Fibroblast of skin of left biceps (primary cell): Measurements from ENCODE around the gene RPL41.
A peak's percentile ranks its signal among the peaks of the same experiment; 100 is the strongest.

Experiments used
- DNase-seq, 2 experiments: peaks; one replicate each; pipeline ENCODE4 v3.0.0-alpha.2; 2013; ENCODE audit warnings: low read depth in 2 of 2

Gene RPL41

GRCh38 chr12:56127888-56128669 lies 11.6 kb downstream of the RPL41 start, which contains the start of gene ESYT1:
ESYT1 (plus strand) TSS chr12:56128267; CDS start chr12:56128320, 53 bp downstream.
- DNase-seq: peak; percentile 99 to 100

DNA sequence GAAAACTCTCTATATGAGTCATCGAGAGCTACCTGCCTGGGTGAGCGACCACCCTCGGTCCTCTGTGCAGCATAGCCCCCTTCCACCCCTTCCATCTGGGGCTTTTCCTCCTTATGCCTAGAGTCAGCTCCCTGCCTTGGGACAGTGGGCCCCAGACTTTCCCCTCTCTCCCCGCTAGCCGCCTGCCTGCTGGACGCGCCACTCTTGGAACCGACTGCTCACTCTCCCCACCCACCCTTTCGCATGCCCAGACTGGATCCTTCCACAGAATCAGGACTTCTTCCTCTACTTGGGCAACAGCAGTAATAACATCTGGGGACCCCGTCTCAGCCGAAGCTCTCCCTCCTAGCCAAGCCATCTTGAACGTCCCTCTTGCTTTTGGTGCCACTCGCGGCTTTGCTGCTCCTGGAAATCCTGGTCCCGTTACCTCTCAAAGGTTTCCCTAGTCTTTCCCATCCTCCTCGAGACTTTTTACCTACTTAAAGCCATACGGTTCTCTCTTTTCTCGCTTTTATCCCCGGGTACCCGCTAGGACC lies 12.3 kb downstream of the RPL41 start:
- DNase-seq: no peak

DNA sequence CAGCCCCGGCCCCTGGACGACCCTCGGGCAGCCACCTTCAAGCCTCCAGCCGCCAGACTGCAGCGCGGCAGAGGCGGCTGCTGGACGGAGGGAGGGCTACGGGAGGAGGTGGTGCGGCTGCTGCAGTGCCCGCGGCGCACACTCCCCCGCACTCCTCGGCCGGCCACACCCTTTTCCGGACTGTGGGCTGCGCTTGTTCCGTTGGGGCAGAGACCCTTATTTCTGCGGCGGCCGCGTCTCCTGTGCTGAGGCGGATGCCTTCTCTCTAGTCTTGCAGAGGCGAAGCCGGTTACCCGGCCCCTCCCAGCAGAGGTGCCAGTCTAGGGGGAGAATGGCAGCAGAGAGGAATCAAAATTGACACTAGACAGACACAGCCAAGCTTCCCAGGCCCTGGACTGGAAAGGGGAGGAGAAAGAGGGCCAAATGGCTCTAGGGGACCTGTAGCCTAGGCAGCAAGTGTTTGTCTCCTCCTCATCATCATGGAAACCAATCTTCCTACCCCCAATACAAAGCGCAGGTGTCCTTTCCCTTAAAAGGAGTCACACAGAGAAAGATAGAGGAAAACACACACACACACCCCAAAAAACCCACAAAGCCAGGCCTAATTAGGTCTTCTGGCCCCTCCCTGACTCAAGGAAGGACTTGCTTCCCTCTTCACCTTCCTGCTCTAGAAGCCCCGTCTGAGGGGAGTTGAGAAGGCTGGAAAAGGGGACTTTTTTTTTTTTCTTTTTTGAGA lies 12.9 kb downstream of the RPL41 start:
- no peak for DNase-seq

DNA sequence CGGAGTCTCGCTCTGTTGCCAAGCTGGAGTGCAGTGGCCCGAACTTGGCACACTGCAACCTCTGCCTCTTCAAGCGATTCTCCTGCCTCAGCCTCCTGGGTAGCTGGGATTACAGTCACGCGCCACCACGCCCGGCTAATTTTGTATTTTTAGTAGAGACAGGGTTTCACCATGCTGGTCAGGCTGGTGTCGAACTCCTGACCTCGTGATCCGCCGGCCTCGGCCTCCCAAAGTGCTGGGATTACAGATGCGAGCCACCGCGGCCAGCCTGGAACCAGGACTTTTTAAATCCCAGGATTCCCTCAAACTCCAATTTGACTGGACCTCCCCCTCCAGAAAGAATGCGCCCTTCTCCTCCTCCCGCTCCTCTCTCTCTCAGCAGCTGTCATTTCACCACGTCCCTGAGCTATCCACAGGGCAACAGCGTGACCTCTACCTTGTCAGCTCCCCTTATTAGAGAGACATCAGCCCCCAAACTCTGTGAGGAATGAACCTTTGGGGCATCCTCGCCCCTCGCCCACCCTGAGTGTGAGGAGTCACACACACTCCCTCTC lies 13.6 kb downstream of the RPL41 start:
- no peak for DNase-seq

- DNase-seq: no peak
Measured at GRCh38 chr12:56130876-56131275, 14.4 kb downstream of the RPL41 start.

DNA sequence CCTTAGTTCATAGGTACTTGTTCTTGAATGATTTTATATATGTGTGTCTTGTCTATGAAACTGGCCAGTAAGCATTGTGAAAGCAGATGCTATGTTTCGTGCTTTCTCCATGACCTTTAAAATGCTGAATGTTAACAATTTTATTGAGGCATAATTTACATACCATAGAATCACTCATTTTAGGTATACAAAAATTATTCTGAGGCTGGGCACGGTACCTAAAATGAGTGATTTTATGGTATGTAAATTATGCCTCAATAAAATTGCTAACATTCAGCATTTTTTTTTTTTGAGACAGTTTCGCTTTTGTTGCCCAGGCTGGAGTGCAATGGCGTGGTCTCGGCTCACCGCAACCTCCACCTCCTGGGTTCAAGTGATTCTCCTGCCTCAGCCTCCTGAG lies 18.5 kb downstream of the RPL41 start:
- no peak for DNase-seq

GRCh38 chr12:56137853-56138571 lies 21.6 kb downstream of the RPL41 start:
- no peak for DNase-seq

DNA sequence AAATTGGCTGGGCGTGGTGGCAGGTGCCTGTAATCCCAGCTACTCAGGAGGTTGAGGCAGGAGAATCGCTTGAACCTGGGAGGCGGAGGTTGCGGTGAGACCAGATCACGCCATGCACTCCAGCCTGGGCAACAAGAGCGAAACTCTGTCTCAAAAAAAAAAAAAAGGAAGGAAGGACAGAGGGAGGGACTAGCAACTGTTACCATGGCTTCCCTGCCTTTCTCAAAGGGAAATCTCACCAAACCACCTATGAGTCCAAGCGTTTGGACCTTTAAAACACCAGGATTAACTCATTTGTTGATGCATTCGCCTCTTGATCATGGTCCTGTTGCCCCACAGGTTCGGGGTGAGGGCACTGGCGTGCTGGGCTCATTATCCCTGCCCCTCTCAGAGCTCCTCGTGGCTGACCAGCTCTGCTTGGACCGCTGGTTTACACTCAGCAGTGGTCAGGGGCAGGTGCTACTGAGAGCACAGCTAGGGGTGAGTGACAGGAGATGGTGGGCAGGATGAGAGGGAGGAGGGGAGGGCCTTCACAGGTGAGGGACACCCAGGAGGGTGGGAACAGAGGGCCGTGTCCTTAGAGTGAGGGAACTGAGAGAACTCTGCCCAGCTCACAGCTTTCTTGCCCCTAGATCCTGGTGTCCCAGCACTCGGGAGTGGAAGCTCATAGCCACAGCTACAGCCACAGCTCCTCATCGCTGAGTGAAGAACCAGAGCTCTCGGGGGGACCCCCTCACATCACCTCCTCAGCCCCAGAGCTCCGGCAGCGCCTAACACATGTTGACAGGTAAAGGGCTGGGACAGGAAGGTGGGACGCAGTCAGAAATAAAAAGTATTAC lies 25.7 kb downstream of the RPL41 start:
- DNase-seq: no peak

DNA sequence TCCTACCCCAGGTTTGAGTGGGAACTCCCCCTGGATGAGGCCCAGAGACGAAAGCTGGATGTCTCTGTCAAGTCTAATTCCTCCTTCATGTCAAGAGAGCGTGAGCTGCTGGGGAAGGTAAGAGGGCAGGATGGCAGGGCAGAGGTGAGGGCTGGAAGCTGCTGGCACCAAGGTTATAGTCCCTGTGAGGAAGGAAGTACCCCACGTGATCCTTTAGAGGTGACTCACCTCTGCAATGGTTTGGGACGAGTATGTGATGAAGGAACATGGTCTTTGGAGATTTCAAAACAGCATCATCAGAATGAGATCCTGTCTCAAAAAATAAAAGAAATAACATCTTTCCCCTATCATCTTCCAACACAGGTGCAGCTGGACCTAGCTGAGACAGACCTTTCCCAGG lies 26.8 kb downstream of the RPL41 start:
- no peak for DNase-seq

DNA sequence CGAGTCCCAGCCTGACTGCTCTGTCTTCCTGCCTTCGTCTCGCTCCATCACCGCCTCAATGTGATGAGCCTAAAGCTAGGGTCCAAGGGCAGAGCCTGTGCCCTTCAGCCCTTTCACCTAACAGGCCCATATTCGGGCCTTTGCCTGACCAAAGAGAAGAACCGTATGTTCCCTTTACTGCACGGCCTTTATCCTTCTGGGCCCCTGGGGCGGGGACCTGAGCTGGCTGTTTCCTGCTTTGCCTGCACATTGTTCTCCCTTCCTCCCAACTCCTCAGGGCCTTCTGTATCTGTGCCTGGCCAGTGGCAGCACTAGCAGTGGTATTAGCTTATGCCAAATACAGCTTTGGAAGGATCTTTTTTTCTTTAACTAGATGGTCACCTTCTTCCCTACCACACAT lies 27.4 kb downstream of the RPL41 start:
- DNase-seq: no peak

DNA sequence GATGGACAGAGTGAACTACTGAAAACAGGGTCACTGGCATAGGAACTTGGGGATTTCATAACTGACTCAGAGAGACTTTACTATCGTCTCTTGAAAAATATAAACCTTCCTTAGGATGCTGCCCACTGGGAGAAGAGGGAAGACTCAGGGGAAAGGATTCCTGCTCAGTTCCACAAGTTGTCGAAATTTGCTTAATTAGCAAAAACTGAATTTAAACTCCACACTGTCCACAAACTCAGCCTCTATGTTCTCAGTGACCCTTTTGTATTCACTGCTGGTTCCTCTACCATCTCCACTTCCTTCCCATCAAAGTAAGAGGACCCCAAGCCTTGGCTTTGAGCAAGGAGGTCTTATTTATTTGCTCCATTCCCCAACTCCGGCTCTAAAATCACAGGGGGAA lies 28.8 kb downstream of the RPL41 start:
- DNase-seq: no peak

GRCh38 chr12:56146492-56147460 lies 30.3 kb downstream of the RPL41 start:
- DNase-seq: no peak

DNA sequence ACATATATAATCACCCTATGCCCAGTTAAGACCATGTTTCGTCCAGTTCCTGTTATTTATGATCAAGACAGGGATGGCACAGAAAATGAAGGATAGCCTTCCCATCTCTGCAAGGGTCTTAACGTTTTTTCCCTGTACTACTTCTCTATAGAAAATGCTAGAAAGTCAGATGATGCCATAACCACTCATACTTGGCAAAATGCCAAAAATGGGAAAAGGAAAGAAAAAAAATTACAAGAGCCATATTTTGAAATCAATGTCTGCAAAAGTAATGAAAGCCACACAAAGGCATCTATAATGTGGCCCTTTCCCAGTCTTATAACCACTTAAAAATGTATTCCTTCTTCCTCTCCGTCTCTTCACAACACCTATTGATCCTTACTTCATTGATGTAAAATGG lies 34.1 kb downstream of the RPL41 start:
- no peak for DNase-seq

GRCh38 chr12:56151672-56152131 lies 35.3 kb downstream of the RPL41 start:
- no peak for DNase-seq

- peak; percentile 64 to 73 for DNase-seq
Measured at GRCh38 chr12:56152132-56152755, 35.8 kb downstream of the RPL41 start, which contains the start of gene MYL6B. MYL6B (plus strand) TSS chr12:56152587; CDS start chr12:56153919, 1,332 bp downstream.

DNA sequence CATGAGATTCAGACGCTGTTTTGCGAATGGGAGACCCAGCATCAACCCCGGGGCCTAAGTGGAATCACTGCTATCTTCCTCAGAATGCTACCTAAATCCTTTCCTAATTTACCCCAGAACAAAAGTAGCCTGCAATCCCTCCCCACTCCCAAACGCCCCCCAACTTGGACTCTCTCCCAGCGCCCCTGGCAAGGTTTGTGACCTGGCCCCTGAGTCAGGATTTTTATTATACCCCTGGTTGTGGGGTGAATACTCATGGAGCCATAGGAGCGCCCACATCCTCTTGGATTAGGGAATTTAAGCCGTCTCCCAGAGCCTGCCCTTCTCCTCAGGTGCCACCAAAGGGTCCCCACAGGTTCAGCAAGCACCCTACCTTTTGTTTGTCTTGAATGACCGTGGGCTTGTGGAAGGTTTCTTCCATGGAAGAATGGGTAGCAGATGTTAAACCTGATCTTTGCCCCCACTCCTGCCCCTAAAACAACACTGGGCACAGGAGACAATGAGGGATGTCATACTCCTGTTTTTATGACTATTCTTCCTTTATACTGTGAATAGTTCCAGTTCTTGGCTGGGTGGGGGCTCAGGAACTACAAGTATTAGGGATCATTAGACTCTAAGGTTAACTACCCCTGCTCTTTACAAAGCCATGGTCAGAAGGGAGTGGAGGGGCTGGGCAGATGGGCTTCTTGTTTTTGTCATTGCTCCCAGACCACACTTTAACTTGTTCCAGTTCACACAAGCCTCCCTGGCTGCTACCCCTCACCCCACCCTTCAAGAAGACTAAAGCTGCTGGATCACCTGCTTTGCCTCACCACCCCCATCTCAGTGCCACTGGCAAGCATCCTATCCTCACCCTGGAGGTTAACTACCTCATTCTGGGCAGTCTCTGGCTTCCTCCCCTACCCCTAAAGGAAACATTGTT lies 36.6 kb downstream of the RPL41 start:
- DNase-seq: no peak

DNA sequence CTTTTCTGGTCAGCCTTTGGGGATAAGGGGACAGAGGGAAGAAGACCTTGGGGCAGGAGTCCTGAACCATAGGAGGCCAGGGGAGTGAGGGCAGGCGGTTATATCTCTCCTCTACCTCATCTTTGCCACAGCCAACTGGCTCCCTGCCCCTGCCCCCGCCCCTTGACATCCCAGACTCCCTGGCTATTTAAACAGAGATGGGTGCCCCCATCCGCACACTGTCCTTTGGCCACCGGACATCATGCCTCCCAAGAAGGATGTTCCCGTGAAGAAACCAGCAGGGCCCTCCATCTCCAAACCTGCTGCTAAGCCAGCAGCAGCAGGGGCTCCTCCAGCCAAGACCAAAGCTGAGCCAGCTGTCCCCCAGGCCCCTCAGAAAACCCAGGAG lies 37.2 kb downstream of the RPL41 start:
- no peak for DNase-seq

DNA sequence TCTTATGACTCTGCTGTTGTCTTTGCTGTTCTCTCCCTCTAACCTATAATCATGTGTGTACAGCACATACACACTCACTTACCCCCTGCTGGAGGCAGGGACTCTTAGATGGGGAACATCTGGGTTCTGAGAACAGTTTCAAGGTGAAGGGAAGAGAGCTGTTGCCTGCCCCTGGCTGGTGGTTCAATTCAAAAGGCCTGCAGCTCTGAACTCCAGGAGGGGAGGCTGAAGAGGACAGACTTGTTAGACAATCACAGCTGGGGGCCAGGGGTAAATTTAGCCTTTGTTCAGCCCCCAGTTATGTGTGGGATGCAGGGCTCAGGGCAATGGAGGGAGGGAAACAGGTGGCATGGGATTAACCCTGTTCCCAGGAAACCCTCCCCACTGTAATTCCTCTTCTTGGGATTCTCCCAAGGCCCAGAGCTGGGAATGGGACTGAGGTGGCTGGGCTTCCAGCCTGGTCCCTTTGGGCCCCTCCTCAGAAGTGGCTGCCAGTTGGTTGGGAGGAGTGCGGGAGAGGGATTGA lies 37.9 kb downstream of the RPL41 start:
- no peak for DNase-seq
